Suprapubic skin (tissue), 4 donors: ENCODE measurements around the gene TAF1D. TPM values are rescaled to one million over a fixed set of nuclear protein-coding genes. Genes with fewer than 3 reads are reported as not detected.

Experiments
- DNase-seq, 2 donors: peaks; one replicate each; pipeline ENCODE4 v3.0.0-alpha.2; 2019; ENCODE audit warnings: low spot score in 2 of 2
- H3K27ac ChIP-seq: fragments of 200-600 bp; sonication (generic); one replicate; pipeline ENCODE4 v1.5.1; 2019
- H3K27me3 ChIP-seq: fragments of 200-600 bp; sonication (generic); one replicate; pipeline ENCODE4 v1.5.1; 2019
- H3K36me3 ChIP-seq: fragments of 200-600 bp; sonication (generic); one replicate; pipeline ENCODE4 v1.5.1; 2019
- H3K4me1 ChIP-seq: fragments of 200-600 bp; sonication (generic); one replicate; pipeline ENCODE4 v1.5.1; 2019
- H3K4me3 ChIP-seq: fragments of 200-600 bp; sonication (generic); one replicate; pipeline ENCODE4 v1.5.1; 2019; ENCODE audit warnings: mild to moderate bottlenecking
- H3K9me3 ChIP-seq: fragments of 200-600 bp; sonication (generic); one replicate; pipeline ENCODE4 v1.5.1; 2019
- CTCF ChIP-seq, 2 donors: fragments of 200-600 bp in 1 of 2; fragments of 450-650 bp in 1 of 2; sonication (generic) in 1 of 2; IDR thresholded peaks; one replicate each; pipeline ENCODE4 v1.5.1; 2016 to 2019; ENCODE audit warnings: antibody characterized with exemption in 2 of 2, mild to moderate bottlenecking in 1 of 2, moderate library complexity in 1 of 2
- EP300 ChIP-seq: sonication (generic); formaldehyde crosslinking; IDR thresholded peaks from one replicate; pipeline ENCODE4 v1.6.1; 2017; ENCODE audit warnings: antibody characterized with exemption
- POLR2A ChIP-seq, 2 donors: fragments of 450-650 bp; IDR thresholded peaks; one replicate each; pipeline ENCODE4 v1.6.1; 2017; ENCODE audit warnings: antibody characterized with exemption in 2 of 2, mild to moderate bottlenecking in 2 of 2, moderate library complexity in 2 of 2
- POLR2AphosphoS5 ChIP-seq, 3 donors: sonication (generic); formaldehyde crosslinking; IDR thresholded peaks; one replicate each; pipeline ENCODE4 v1.6.1; 2017; ENCODE audit warnings: antibody characterized with exemption in 3 of 3
- WGBS: methylation state at CpG from one replicate; pipeline ENCODE4 v1.1.5; 2018; 5-methylcytosine and 5-hydroxymethylcytosine counted together
- total RNA-seq, 4 donors: library from RNA; depleted of rRNA; stranded (reverse); fragments of >200 nt; gene quantifications; one replicate each; pipeline ENCODE4 v1.1.0, GENCODE V29; 2016

The TAF1D gene
- total RNA-seq, 4 donors from 2014 or later: 53.5 to 142 (median 81.1) TPM

GRCh38 chr11:93694109-93694508 is 47.2 kb downstream of the TAF1D start:
- no peaks in the 10 kb centered on the region for H3K4me1 ChIP-seq
- DNase-seq: no peak
- H3K9me3 ChIP-seq: no peaks in the 10 kb centered on the region
- peaks cover 85% of the 10 kb centered on the region for H3K36me3 ChIP-seq
- WGBS: 98% methylated on average over 2 of the region's 2 CpGs
- no peak overlapping the region for H3K4me3 ChIP-seq
- H3K27ac ChIP-seq: no peak overlapping the region
- TF ChIP-seq POLR2A (IDR thresholded peaks at IDR 0.05) (no peak), POLR2AphosphoS5 (IDR thresholded peaks at IDR 0.05) (no peak), CTCF (IDR thresholded peaks at IDR 0.05) (no peak), EP300 (no peak)
- no peaks in the 10 kb centered on the region for H3K27me3 ChIP-seq

GRCh38 chr11:93689240-93689639 is 52.1 kb downstream of the TAF1D start:
- TF ChIP-seq POLR2A (IDR thresholded peaks at IDR 0.05) (no peak), CTCF (IDR thresholded peaks at IDR 0.05) (no peak), EP300 (no peak), POLR2AphosphoS5 (IDR thresholded peaks at IDR 0.05) (no peak)
- H3K27me3 ChIP-seq: no peaks in the 10 kb centered on the region
- no peaks in the 10 kb centered on the region for H3K4me1 ChIP-seq
- no peak for DNase-seq
- H3K27ac ChIP-seq: no peak overlapping the region
- H3K9me3 ChIP-seq: no peaks in the 10 kb centered on the region
- peaks cover 68% of the 10 kb centered on the region for H3K36me3 ChIP-seq
- no peak overlapping the region for H3K4me3 ChIP-seq
- WGBS: 94% methylated on average over 2 of the region's 2 CpGs

- H3K9me3 ChIP-seq: no peaks in the 10 kb centered on the region
- H3K4me1 ChIP-seq: no peaks in the 10 kb centered on the region
- 69% methylated on average over 1 of the region's 1 CpG for WGBS
- no peaks in the 10 kb centered on the region for H3K27me3 ChIP-seq
- DNase-seq: no peak
- no peak overlapping the region for H3K27ac ChIP-seq
- peaks cover 74% of the 10 kb centered on the region for H3K36me3 ChIP-seq
- H3K4me3 ChIP-seq: no peak overlapping the region
- TF ChIP-seq EP300 (no peak), POLR2A (IDR thresholded peaks at IDR 0.05) (no peak), CTCF (IDR thresholded peaks at IDR 0.05) (no peak), POLR2AphosphoS5 (IDR thresholded peaks at IDR 0.05) (no peak)
Observed at GRCh38 chr11:93686812-93687211, 54.5 kb downstream of the TAF1D start.

- 84% methylated on average over 2 of the region's 2 CpGs for WGBS
- no peaks in the 10 kb centered on the region for H3K4me1 ChIP-seq
- no peak for TF ChIP-seq CTCF (IDR thresholded peaks at IDR 0.05)
- no peak for TF ChIP-seq POLR2A (IDR thresholded peaks at IDR 0.05)
- TF ChIP-seq EP300: no peak
- TF ChIP-seq POLR2AphosphoS5 (IDR thresholded peaks at IDR 0.05): no peak
- H3K36me3 ChIP-seq: peaks cover 68% of the 10 kb centered on the region
- no peak for DNase-seq
- H3K4me3 ChIP-seq: no peak overlapping the region
- no peaks in the 10 kb centered on the region for H3K9me3 ChIP-seq
- no peaks in the 10 kb centered on the region for H3K27me3 ChIP-seq
- H3K27ac ChIP-seq: no peak overlapping the region
Observed at GRCh38 chr11:93686226-93686625, 55.1 kb downstream of the TAF1D start.

Other genes starting within 250 kb of the TAF1D start
- gene SMCO4, start 198.1 kb downstream of the TAF1D start, total RNA-seq: 10 to 100 TPM; 12.1 to 53.1 (median 26.9) TPM
- gene CEP295, start 79.8 kb downstream of the TAF1D start, total RNA-seq: 10 to 100 TPM in 3 of 4 donors, 1 to 10 TPM in 1; 8.6 to 22.8 (median 11.3) TPM
- 10 to 100 TPM; 19.4 to 62.1 (median 26.5) TPM for gene C11orf54, start 177 bp upstream of the TAF1D start, total RNA-seq
- gene MED17, start 42.8 kb upstream of the TAF1D start, total RNA-seq: 10 to 100 TPM; 20.3 to 32.2 (median 29.2) TPM
- gene VSTM5, start 109.1 kb upstream of the TAF1D start, total RNA-seq: under 1 TPM in 2 of 4 donors, not detected in 2; 0.16 to 0.68 TPM